DND-41 (cell line): ENCODE results near the gene SERPINB4.
"Not testable (repeated sequence)": the region's sequence is repeated elsewhere in the genome, so short reads cannot be mapped to it uniquely, and the experiment has no call there.

Source experiments
- ATAC-seq: fragments of 200-7000 bp; cut with Tn5 transposase; 3 replicates; pipeline ENCODE4 v1.9.1; 2021; ENCODE audit warnings: low read depth; ENCODE audit not compliant: insufficient read depth
- DNase-seq: peaks from one replicate; pipeline ENCODE4 v3.0.0-alpha.2; 2020
- H2AFZ ChIP-seq: 2 replicates; pipeline ENCODE4 v1.6.0; 2012; ENCODE audit warnings: low read depth, low read length
- H3K27ac ChIP-seq: 2 replicates; pipeline ENCODE4 v1.5.1; 2012; ENCODE audit warnings: low read length, inconsistent platforms
- H3K27me3 ChIP-seq: fragments of 200-600 bp; sonication (generic); 2 replicates; pipeline ENCODE4 v1.6.0; 2012; ENCODE audit warnings: low read length, mild to moderate bottlenecking, inconsistent platforms; ENCODE audit not compliant: insufficient read depth, poor library complexity
- H3K36me3 ChIP-seq: 2 replicates; pipeline ENCODE4 v1.5.1; 2012; ENCODE audit warnings: low read length, inconsistent platforms; ENCODE audit not compliant: insufficient read depth
- H3K4me1 ChIP-seq: 2 replicates; pipeline ENCODE4 v1.5.1; 2012; ENCODE audit warnings: mild to moderate bottlenecking, low read length; ENCODE audit not compliant: insufficient read depth
- H3K4me2 ChIP-seq: 2 replicates; pipeline ENCODE4 v1.6.0; 2012; ENCODE audit warnings: mild to moderate bottlenecking, moderate library complexity, low read length, inconsistent platforms; ENCODE audit not compliant: insufficient read depth
- H3K4me3 ChIP-seq, 2 experiments: fragments of 200-600 bp in 1 of 2; shearing (Covaris generic) in 1 of 2; 2 replicates each; pipeline ENCODE4 v1.5.1; 2012 to 2016; ENCODE audit warnings: inconsistent platforms in 2 of 2, low read length in 2 of 2, mild to moderate bottlenecking in 2 of 2, low read depth in 1 of 2, moderate library complexity in 1 of 2
- H3K79me2 ChIP-seq: 2 replicates; pipeline ENCODE4 v1.6.0; 2012; ENCODE audit warnings: low read length, inconsistent platforms; ENCODE audit not compliant: insufficient read depth
- H3K9ac ChIP-seq: 2 replicates; pipeline ENCODE4 v1.6.0; 2012; ENCODE audit warnings: low read depth, mild to moderate bottlenecking, inconsistent platforms, low read length, moderate library complexity
- H3K9me3 ChIP-seq: 2 replicates; pipeline ENCODE4 v1.5.1; 2012; ENCODE audit warnings: low read length, moderate library complexity, mild to moderate bottlenecking, inconsistent platforms; ENCODE audit not compliant: insufficient read depth, severe bottlenecking
- H4K20me1 ChIP-seq: 2 replicates; pipeline ENCODE4 v1.6.0; 2012; ENCODE audit warnings: low read length; ENCODE audit not compliant: insufficient read depth
- CTCF ChIP-seq: IDR thresholded peaks from 2 replicates; pipeline ENCODE4 v1.5.1; 2012; ENCODE audit warnings: borderline replicate concordance, low read length, moderate library complexity, mild to moderate bottlenecking; ENCODE audit not compliant: poor library complexity, severe bottlenecking; ENCODE audit errors: extremely low read depth
- EZH2 ChIP-seq: IDR thresholded peaks from 3 replicates; pipeline ENCODE4 v1.6.1; 2012; ENCODE audit warnings: borderline replicate concordance, low read depth, mild to moderate bottlenecking, moderate library complexity, low read length, inconsistent platforms; ENCODE audit not compliant: severe bottlenecking

The SERPINB4 gene

DNA sequence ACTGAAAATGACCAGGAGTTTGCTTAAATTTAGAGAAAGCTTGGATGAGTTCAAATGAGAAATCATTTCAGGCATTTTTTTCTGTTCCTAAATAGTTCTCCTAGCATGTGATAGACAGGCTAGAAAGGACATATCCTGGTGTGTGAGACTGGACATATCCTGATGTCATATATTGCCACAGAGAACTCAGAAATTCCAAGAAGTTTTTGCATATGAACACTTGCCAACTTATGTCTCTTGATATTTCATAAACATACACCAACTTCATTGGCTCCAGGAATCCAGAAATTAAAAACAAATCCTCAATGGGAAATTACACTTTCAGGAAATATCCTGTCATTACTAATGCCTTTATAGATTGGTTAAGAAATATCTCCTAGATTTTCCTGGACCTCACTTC lies 2.9 kb upstream of the SERPINB4 start:
- Histone ChIP-seq H3K9me3 (no peaks in the 10 kb centered on the region), H3K27me3 (peaks cover 5% of the 10 kb centered on the region), H3K27ac (no peak overlapping the region), H3K79me2 (no peaks in the 10 kb centered on the region), H3K9ac (no peak overlapping the region), H4K20me1 (no peaks in the 10 kb centered on the region), H2AFZ (no peak overlapping the region), H3K36me3 (no peaks in the 10 kb centered on the region), H3K4me3 (no peak overlapping the region), H3K4me1 (no peaks in the 10 kb centered on the region), H3K4me2 (no peak overlapping the region)
- ATAC-seq = no peak
- DNase-seq = no peak
- TF ChIP-seq CTCF (no peak), EZH2 (no peak)

DNA sequence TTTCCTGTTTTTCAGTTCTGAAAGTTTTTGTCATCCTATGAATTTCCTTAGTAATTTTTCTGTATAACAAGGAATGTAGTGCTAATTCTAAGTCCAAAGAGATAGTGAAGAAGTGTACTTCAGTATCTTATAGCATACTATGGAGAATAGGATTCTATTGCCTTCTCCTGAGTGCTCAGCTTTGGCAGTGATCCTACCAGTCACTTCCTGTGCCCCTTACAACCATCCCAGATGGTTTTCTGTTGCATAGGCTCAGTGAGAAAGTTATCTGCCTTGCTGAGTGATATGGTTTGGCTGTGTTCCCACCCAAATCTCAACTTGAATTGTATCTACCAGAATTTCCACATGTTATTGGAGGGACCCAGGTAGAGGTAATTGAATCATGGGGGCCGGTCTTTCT lies 638 bp upstream of the SERPINB4 start:
- DNase-seq, H3K4me2 ChIP-seq, H3K9ac ChIP-seq, H3K4me1 ChIP-seq, H4K20me1 ChIP-seq, H3K9me3 ChIP-seq, H3K4me3 ChIP-seq, ATAC-seq, H2AFZ ChIP-seq, H3K27ac ChIP-seq, H3K36me3 ChIP-seq, H3K79me2 ChIP-seq, H3K27me3 ChIP-seq: not testable (repeated sequence)

DNA sequence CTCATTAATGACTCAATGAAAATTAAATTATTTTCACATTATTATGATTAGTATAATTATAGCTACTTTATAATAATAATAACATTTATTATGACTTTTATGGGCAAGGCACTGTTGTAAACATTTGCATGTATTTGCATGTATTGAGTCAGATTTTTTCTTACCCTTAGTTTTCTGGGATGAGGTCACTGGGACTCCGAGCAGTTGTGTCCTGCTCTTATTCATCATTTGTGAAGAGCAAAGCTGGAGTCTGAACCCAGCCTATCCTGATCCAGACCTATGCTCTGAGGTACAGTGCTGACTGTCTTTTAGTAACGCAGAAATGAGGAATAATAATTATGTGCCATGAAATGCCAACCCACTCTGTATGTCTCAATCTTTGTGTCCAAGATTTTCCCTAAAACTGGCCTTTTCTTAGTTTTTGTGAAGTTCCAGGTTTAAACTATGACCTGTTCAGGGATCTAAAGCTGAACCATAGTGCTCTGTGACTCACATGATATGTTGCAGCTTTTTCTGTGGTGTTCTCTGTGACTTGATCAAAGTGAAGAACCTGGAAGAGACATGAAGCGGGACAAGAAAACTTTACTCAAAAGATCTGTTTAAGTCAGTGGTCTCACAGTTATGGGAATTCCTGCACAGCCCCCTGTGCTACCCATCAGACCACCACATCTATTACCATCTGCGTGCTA lies 1.2 kb downstream of the SERPINB4 start:
- not testable (repeated sequence) for H3K36me3 ChIP-seq, H3K4me1 ChIP-seq, H4K20me1 ChIP-seq, H3K9ac ChIP-seq, H3K4me2 ChIP-seq, H3K4me3 ChIP-seq, H3K79me2 ChIP-seq, H2AFZ ChIP-seq, H3K9me3 ChIP-seq, H3K27ac ChIP-seq, H3K27me3 ChIP-seq, ATAC-seq, DNase-seq

DNA sequence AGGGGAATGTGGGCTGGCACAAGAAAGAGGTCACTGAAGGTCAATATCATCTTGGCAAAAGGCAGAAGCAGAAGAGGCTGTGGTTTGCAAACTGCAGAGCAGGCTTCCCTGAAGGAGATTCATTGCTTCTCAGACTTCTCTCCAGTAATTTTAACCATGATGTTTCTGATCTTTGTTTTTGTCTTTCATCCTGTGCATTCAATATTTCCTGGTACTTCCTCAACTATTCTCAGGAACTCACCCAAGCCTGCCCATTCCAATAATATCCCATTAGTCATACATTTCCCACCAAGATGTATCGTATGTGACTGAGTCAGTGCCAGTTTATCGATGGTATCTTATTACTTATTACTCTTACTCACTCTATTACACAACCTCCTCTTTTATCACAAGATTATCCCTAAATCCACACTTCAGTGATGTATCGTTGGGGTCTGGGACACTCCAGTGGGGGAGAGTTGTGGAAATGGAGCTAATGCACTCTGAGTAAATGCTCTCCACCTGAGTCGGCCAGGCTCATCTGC lies 2.8 kb downstream of the SERPINB4 start:
- not testable (repeated sequence) for H3K27ac ChIP-seq, H3K4me3 ChIP-seq, H4K20me1 ChIP-seq, H3K27me3 ChIP-seq, H3K79me2 ChIP-seq, H3K4me1 ChIP-seq, ATAC-seq, H3K36me3 ChIP-seq, DNase-seq, H3K9ac ChIP-seq, H3K9me3 ChIP-seq, H3K4me2 ChIP-seq, H2AFZ ChIP-seq

DNA sequence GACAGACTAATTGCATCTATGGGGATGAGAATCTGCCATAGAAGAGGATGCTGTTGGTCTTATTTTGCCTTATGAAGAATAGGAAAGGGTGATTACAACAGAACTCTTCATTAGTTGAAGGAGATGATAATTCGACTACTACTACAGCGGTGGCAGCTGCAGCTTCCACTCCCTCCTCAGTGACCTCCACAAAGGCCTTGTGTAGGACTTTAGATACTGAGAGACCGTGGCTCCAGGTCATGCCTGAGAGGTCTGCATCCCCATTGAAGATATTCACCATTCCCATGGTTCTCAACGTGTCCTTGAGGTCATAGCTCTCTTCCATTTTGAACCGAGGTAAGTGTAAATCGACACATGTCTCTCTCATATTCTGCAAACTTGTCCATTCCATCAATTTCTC lies 6.4 kb downstream of the SERPINB4 start:
- no peaks in the 10 kb centered on the region for H3K27me3 ChIP-seq
- no peaks in the 10 kb centered on the region for H4K20me1 ChIP-seq
- no peak for TF ChIP-seq CTCF
- TF ChIP-seq EZH2 = no peak
- no peaks in the 10 kb centered on the region for H3K4me1 ChIP-seq
- H3K79me2 ChIP-seq = no peaks in the 10 kb centered on the region
- H3K36me3 ChIP-seq = no peaks in the 10 kb centered on the region
- ATAC-seq (no peak), DNase-seq (no peak)
- H3K9ac ChIP-seq = no peak overlapping the region
- H2AFZ ChIP-seq = no peak overlapping the region
- H3K4me3 ChIP-seq = no peak overlapping the region
- H3K27ac ChIP-seq = no peak overlapping the region
- H3K4me2 ChIP-seq = no peak overlapping the region
- no peaks in the 10 kb centered on the region for H3K9me3 ChIP-seq
